Caco-2 (cell line): ENCODE measurements around the gene MIF4GD. TPM values are rescaled to one million over a fixed set of nuclear protein-coding genes. Genes with fewer than 3 reads are reported as not detected.
"Not testable (repeated sequence)": the region's sequence is repeated elsewhere in the genome, so short reads cannot be mapped to it uniquely, and the experiment has no call there.

Experiments
- BruUV-seq: library from RNA; stranded (reverse); fragments of 400-500 nt; replicated peaks from 2 replicates; lab custom pipeline; 2021; lab: Mats Ljungman, UMichigan
- CTCF ChIA-PET: fragments of 300-600 bp; sonication (Branson Sonifier 250); formaldehyde crosslinking; loops from one replicate; lab custom pipeline; 2022; ENCODE audit warnings: antibody characterized with exemption; lab: Charles Lee
- POLR2A ChIA-PET: fragments of 300-600 bp; sonication (Branson Sonifier 250); formaldehyde crosslinking; loops from one replicate; lab custom pipeline; 2022; ENCODE audit warnings: antibody characterized with exemption; lab: Charles Lee
- DNase-seq, 2 experiments: peaks; one replicate each; pipeline versions ENCODE4 v3.0.0 to v3.0.0-alpha.2; 2020 to 2022
- H3K27me3 ChIP-seq: replicated peaks from 2 replicates; pipeline ENCODE4 v1.6.0; 2011; ENCODE audit warnings: low read length; ENCODE audit not compliant: control insufficient read depth, insufficient read depth
- H3K36me3 ChIP-seq: 2 replicates; pipeline ENCODE4 v1.5.1; 2011; ENCODE audit warnings: low read length; ENCODE audit not compliant: control insufficient read depth, insufficient read depth
- H3K4me1 ChIP-seq: fragments of 250-450 bp; sonication (Bioruptor Pico); 2 replicates; pipeline ENCODE4 v1.5.1; 2020; ENCODE audit warnings: mild to moderate bottlenecking
- H3K4me3 ChIP-seq: 2 replicates; pipeline ENCODE4 v1.5.1; 2011; ENCODE audit warnings: low read depth, mild to moderate bottlenecking, control low read depth, low read length
- H3K9me3 ChIP-seq: fragments of 250-450 bp; sonication (Bioruptor Pico); 2 replicates; pipeline ENCODE4 v1.5.1; 2020; ENCODE audit warnings: mild to moderate bottlenecking, moderate library complexity
- H3K27ac Mint-ChIP-seq: one replicate; pipeline ENCODE4 v1.8.0; 2022; ENCODE audit warnings: mixed read lengths; ENCODE audit not compliant: unreplicated experiment
- H3K27me3 Mint-ChIP-seq: one replicate; pipeline ENCODE4 v1.8.0; 2022; ENCODE audit warnings: mixed read lengths; ENCODE audit not compliant: insufficient read depth, unreplicated experiment
- H3K36me3 Mint-ChIP-seq: one replicate; pipeline ENCODE4 v1.8.0; 2022; ENCODE audit warnings: mild to moderate bottlenecking, mixed read lengths; ENCODE audit not compliant: insufficient read depth, unreplicated experiment
- H3K4me1 Mint-ChIP-seq: one replicate; pipeline ENCODE4 v1.8.0; 2022; ENCODE audit warnings: low read depth, mixed read lengths; ENCODE audit not compliant: unreplicated experiment
- H3K4me3 Mint-ChIP-seq: one replicate; pipeline ENCODE4 v1.8.0; 2022; ENCODE audit warnings: mild to moderate bottlenecking, moderate library complexity, mixed read lengths; ENCODE audit not compliant: unreplicated experiment
- H3K9me3 Mint-ChIP-seq: one replicate; pipeline ENCODE4 v1.8.0; 2022; ENCODE audit warnings: mixed read lengths; ENCODE audit not compliant: unreplicated experiment
- CTCF ChIP-seq, 2 experiments: fragments of 200-600 bp in 1 of 2; IDR thresholded peaks; 1 replicate in 1 of 2; 2 replicates in 1 of 2; pipeline versions ENCODE4 v1.5.1 to v1.8.0; 2011 to 2022; ENCODE audit warnings: antibody characterized with exemption in 1 of 2, control low read depth in 1 of 2, inconsistent platforms in 1 of 2, low read depth in 1 of 2, low read length in 1 of 2, mild to moderate bottlenecking in 1 of 2, moderate library complexity in 1 of 2; ENCODE audit not compliant: insufficient read depth in 1 of 2, severe bottlenecking in 1 of 2, unreplicated experiment in 1 of 2
- intact Hi-C: fragments of 100-400 bp; cut with micrococcal nuclease; formaldehyde crosslinking; loops from one replicate; pipeline ENCODE4 v1.10.0; 2022; ENCODE audit not compliant: unreplicated experiment
- total RNA-seq: library from RNA; stranded (reverse); gene quantifications from 2 replicates; pipeline ENCODE4 v1.2.3, GENCODE V29; 2022

The MIF4GD gene
- total RNA-seq, 1 experiment from 2014 or later, result 27.3 TPM

- peaks cover 28% of the 10 kb centered on the region for H3K36me3 Mint-ChIP-seq
- intact Hi-C loops, result no loop called here
- no peak for TF ChIP-seq CTCF (IDR thresholded peaks at IDR 0.05; ENCODE audit: insufficient read depth in 1 of 2, low read depth in 1 of 2, low read length in 1 of 2, severe bottlenecking in 1 of 2, unreplicated experiment in 1 of 2)
- no peaks in the 10 kb centered on the region for H3K9me3 Mint-ChIP-seq
- CTCF ChIA-PET, result no interaction called here
- Histone ChIP-seq H3K36me3 (peaks cover 4% of the 10 kb centered on the region), H3K4me1 (no peaks in the 10 kb centered on the region; the same call in 1 of the 2 replicates), H3K27me3 (no peaks in the 10 kb centered on the region), H3K9me3 (no peaks in the 10 kb centered on the region), H3K4me3 (no peak overlapping the region)
- no peak overlapping the region for H3K4me3 Mint-ChIP-seq
- no TSS peak for BruUV-seq
- DNase-seq, result no peak
- no peak overlapping the region for H3K27ac Mint-ChIP-seq
- no peaks in the 10 kb centered on the region for H3K27me3 Mint-ChIP-seq
- peaks cover 7% of the 10 kb centered on the region for H3K4me1 Mint-ChIP-seq
- POLR2A ChIA-PET, result no interaction called here
Observed at GRCh38 chr17:75287221-75287620, 16.2 kb upstream of the MIF4GD start.

GRCh38 chr17:75285123-75285522 lies 14.1 kb upstream of the MIF4GD start:
- H3K4me3 ChIP-seq, result no peak overlapping the region
- H3K27me3 ChIP-seq, result no peaks in the 10 kb centered on the region
- Mint-ChIP-seq H3K9me3 (no peaks in the 10 kb centered on the region), H3K4me1 (peaks cover 7% of the 10 kb centered on the region), H3K4me3 (no peak overlapping the region), H3K36me3 (peaks cover 39% of the 10 kb centered on the region), H3K27ac (no peak overlapping the region), H3K27me3 (no peaks in the 10 kb centered on the region)
- no peaks in the 10 kb centered on the region for H3K9me3 ChIP-seq
- CTCF ChIA-PET, result interaction anchor here (2.9 kb wide), 1 partner anchor 15 kb away, joined by 21 read pairs; the partner anchor contains the start of gene MIF4GD
- intact Hi-C loops, result no loop called here
- POLR2A ChIA-PET, result no interaction called here
- no TSS peak for BruUV-seq
- DNase-seq, result no peak
- peaks cover 4% of the 10 kb centered on the region for H3K36me3 ChIP-seq
- no peak for TF ChIP-seq CTCF (IDR thresholded peaks at IDR 0.05; ENCODE audit: insufficient read depth in 1 of 2, low read depth in 1 of 2, low read length in 1 of 2, severe bottlenecking in 1 of 2, unreplicated experiment in 1 of 2)
- no peaks in the 10 kb centered on the region; the same call in 1 of the 2 replicates for H3K4me1 ChIP-seq

- CTCF ChIA-PET, result interaction anchor here (0.7 to 0.8 kb wide), 2 partner anchors 9 to 17 kb away, joined by 3 read pairs; partner anchors contain the start of gene MIF4GD
- H3K4me1 Mint-ChIP-seq, H3K27ac Mint-ChIP-seq, intact Hi-C loops, POLR2A ChIA-PET, H3K27me3 ChIP-seq, BruUV-seq, H3K36me3 ChIP-seq, H3K4me3 ChIP-seq, H3K9me3 ChIP-seq, H3K27me3 Mint-ChIP-seq, H3K9me3 Mint-ChIP-seq, H3K4me1 ChIP-seq, DNase-seq, H3K4me3 Mint-ChIP-seq: not testable (repeated sequence)
- H3K36me3 Mint-ChIP-seq, result peaks cover 48% of the 10 kb centered on the region
Observed at GRCh38 chr17:75280189-75280588, 9.2 kb upstream of the MIF4GD start.
